OCI-LY3 (cell line): ENCODE data around the gene HOXD13.

Source experiments
- EZH2phosphoT487 ChIP-seq: fragments of 200-600 bp; shearing (Covaris generic); IDR thresholded peaks from 2 replicates; pipeline ENCODE4 v1.6.1; 2018; ENCODE audit warnings: antibody characterized with exemption, mixed run types, low read depth
- TF ChIP-seq, protein P1 (sequence below): fragments of 200-600, 300-600 bp; sonication (generic); IDR thresholded peaks from 2 replicates; pipeline ENCODE4 v1.5.1; 2014; ENCODE audit warnings: antibody characterized with exemption, low read length, low read depth

DNA sequence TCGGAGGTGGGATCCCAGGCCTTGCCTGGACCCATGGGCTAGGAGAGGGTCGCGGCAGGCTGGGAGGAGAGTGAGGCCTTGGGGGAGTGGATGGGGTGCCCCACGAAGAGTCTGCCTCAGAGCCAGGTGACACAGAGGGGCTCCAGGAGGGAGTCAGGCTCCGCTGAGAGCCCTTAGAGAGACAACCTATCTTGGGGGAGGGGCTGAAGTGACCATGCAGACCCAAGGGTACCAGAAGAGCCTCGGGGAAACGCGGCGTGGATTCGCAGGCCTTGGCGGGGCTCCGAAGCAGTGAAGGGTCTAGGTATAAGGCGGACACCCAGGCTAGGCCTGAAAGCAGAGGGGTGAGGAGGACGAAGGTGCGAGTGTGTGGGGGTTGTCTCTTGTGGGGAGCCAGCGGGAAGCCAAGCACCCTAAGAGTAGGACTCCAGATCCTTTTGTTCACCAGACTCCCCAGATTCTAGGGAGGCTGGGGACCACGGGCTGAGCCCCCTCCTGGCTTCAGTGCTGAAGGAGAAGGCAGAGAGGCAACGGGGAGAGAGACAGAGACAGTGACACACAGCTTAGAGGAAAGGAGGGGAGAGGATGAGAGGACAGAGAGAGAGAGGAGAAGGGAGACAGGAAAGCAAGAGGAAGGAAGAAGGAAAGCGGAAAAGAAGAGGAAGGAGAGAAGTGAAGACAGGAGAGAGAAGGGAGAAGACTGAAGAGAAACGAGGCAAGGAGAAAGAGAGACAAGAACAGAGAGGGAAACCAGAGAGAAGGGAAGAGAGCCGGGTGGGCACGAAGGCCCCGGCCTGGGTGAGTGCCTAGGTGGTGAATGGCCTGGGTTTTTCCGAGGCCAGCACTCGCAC, 13.4 kb downstream of the HOXD13 start:
- TF ChIP-seq, protein P1, sequence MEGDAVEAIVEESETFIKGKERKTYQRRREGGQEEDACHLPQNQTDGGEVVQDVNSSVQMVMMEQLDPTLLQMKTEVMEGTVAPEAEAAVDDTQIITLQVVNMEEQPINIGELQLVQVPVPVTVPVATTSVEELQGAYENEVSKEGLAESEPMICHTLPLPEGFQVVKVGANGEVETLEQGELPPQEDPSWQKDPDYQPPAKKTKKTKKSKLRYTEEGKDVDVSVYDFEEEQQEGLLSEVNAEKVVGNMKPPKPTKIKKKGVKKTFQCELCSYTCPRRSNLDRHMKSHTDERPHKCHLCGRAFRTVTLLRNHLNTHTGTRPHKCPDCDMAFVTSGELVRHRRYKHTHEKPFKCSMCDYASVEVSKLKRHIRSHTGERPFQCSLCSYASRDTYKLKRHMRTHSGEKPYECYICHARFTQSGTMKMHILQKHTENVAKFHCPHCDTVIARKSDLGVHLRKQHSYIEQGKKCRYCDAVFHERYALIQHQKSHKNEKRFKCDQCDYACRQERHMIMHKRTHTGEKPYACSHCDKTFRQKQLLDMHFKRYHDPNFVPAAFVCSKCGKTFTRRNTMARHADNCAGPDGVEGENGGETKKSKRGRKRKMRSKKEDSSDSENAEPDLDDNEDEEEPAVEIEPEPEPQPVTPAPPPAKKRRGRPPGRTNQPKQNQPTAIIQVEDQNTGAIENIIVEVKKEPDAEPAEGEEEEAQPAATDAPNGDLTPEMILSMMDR: no peak
- TF ChIP-seq EZH2phosphoT487: no peak
